MM.1S (cell line): ENCODE measurements around the gene TARS1.

Source experiments
- CTCF ChIP-seq: fragments of 300-600 bp; sonication (generic); IDR thresholded peaks from 2 replicates; pipeline ENCODE4 v1.5.1; 2016; ENCODE audit warnings: antibody characterized with exemption, low read length, mixed read lengths
- EZH2 ChIP-seq: fragments of 300-600 bp; sonication (generic); optimal IDR thresholded peaks from 2 replicates; pipeline ENCODE3; 2017; ENCODE audit warnings: low read depth, mild to moderate bottlenecking, antibody characterized with exemption, low read length, mixed read lengths
- EZH2phosphoT487 ChIP-seq: fragments of 300-600 bp; sonication (generic); IDR thresholded peaks from 2 replicates; pipeline ENCODE4 v1.6.1; 2018; ENCODE audit warnings: antibody characterized with exemption, low read length

GRCh38 chr5:33440482-33441240 is at the start of gene TARS1:
- TF ChIP-seq CTCF: no peak
- no peak for TF ChIP-seq EZH2
- TF ChIP-seq EZH2phosphoT487: no peak
